Esophagus muscularis mucosa (tissue), 4 donors: ENCODE data around the gene PIP5KL1. TPM values are rescaled to one million over a fixed set of nuclear protein-coding genes. Genes with fewer than 3 reads are reported as not detected.

Experiments used
- total RNA-seq, 4 donors: library from RNA; depleted of rRNA; stranded (reverse); fragments of >200 nt; gene quantifications; one replicate each; pipeline versions ENCODE4 v1.1.0 to v1.2.1, GENCODE V29; 2016

PIP5KL1 gene
- total RNA-seq, 4 donors from 2014 or later, result 1.3 to 2.8 (median 2.2) TPM

Other genes starting within 250 kb of the PIP5KL1 start
- gene CFAP157, start 223.8 kb downstream of the PIP5KL1 start, total RNA-seq, result under 1 TPM in 2 of 4 donors, not detected in 2; 0.26 to 0.42 TPM
- 10 to 100 TPM; 16.8 to 23.5 (median 20.5) TPM for gene PTRH1, start 215.1 kb downstream of the PIP5KL1 start, total RNA-seq
- under 1 TPM in 3 of 4 donors, not detected in 1; under 0.01 to 0.17 (median 0.11) TPM for gene TTC16, start 214.7 kb downstream of the PIP5KL1 start, total RNA-seq
- 1 to 10 TPM; 5.4 to 9.2 (median 7.0) TPM for gene TOR2A, start 195.5 kb downstream of the PIP5KL1 start, total RNA-seq
- 10 to 100 TPM in 3 of 4 donors, 1 to 10 TPM in 1; 5.0 to 18.1 (median 14.3) TPM for gene SH2D3C, start 152.1 kb downstream of the PIP5KL1 start, total RNA-seq
- 10 to 100 TPM; 54.4 to 79.6 (median 71.7) TPM for gene CDK9, start 144.7 kb downstream of the PIP5KL1 start, total RNA-seq
- 10 to 100 TPM; 36.1 to 56.3 (median 50.1) TPM for gene FPGS, start 127.9 kb downstream of the PIP5KL1 start, total RNA-seq
- gene ENG, start 76.1 kb downstream of the PIP5KL1 start, total RNA-seq, result 10 to 100 TPM; 36.5 to 91.2 (median 78.3) TPM
- gene AK1, start 53.1 kb downstream of the PIP5KL1 start, total RNA-seq, result 10 to 100 TPM; 37.4 to 75.0 (median 56.0) TPM
- gene ST6GALNAC6, start 31.2 kb downstream of the PIP5KL1 start, total RNA-seq, result 100 to 1,000 TPM in 3 of 4 donors, 10 to 100 TPM in 1; 95.9 to 169 (median 125) TPM
- gene ST6GALNAC4, start 13.7 kb downstream of the PIP5KL1 start, total RNA-seq, result 10 to 100 TPM; 20.3 to 44.8 (median 35.9) TPM
- gene DPM2, start 7.1 kb upstream of the PIP5KL1 start, total RNA-seq, result 10 to 100 TPM in 1 of 4 donors, 1 to 10 TPM in 3; 6.6 to 13.3 (median 8.5) TPM
- 10 to 100 TPM; 12.4 to 29.5 (median 20.0) TPM for gene EEIG1, start 50.2 kb upstream of the PIP5KL1 start, total RNA-seq
- 10 to 100 TPM in 2 of 4 donors, 1 to 10 TPM in 2; 5.4 to 12.0 (median 9.7) TPM for gene NAIF1, start 136.5 kb upstream of the PIP5KL1 start, total RNA-seq
- gene SLC25A25, start 137.5 kb upstream of the PIP5KL1 start, total RNA-seq, result 100 to 1,000 TPM in 1 of 4 donors, 10 to 100 TPM in 3; 14.5 to 140 (median 21.3) TPM
- 10 to 100 TPM; 58.0 to 72.7 (median 60.5) TPM for gene PTGES2, start 197.0 kb upstream of the PIP5KL1 start, total RNA-seq
- gene LCN2, start 218.7 kb upstream of the PIP5KL1 start, total RNA-seq, result 1 to 10 TPM in 1 of 4 donors, under 1 TPM in 1, not detected in 2; 0.83 to 6.2 TPM
- gene BBLN, start 229.5 kb upstream of the PIP5KL1 start, total RNA-seq, result 100 to 1,000 TPM; 132 to 213 (median 148) TPM